ENCODE results near the gene TARDBP. TPM values are rescaled to one million over a fixed set of nuclear protein-coding genes. Genes with fewer than 3 reads are reported as not detected.

Gene TARDBP
- total RNA-seq, result 12.5 and 31.4 TPM in 2 replicates

DNA sequence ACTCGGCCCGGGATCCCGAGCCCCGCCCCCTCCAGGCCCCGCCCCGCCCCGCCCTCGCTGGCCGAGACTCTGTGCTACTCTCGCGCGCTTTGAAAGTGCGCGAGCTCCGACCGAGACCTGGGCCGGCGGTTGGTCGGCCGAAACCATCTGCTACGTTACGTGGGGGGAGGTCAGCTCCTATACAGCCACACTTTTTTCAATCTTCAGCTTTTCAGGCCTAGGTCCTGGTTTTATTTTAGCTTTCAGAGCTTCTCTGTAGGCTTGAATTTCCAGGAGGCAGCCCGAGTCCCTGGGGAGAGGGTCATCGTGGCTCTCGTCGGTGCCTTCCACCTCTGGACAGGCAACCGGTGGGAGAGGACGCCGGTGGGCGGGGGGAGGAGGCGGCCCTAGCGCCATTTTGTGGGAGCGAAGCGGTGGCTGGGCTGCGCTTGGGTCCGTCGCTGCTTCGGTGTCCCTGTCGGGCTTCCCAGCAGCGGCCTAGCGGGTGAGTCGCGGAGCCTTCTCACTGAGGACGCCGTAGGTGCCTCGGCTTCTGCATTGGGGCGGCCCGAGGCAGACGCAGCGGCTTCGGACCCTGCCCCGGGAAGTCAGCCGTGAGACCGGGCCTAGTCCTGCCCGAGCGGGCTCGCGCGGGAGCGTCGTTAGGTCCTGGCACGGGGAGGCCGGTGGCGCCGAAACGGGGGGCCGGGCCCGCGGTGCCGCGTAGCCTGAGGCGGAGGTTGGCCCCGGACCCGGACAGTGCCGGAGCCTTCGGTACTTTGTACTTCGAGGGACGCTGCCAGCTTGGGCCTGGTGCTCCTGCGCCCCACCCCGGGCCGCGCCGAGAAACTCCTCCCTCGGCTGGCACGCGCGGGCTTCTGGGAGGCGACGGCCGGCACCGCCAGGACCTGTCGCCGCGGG is at the start of gene TARDBP:
Gene TARDBP (plus strand): TSS at position 395 of the 900 bp plus-strand sequence. CDS start 1,074 bp downstream, outside the sequence.

DNA sequence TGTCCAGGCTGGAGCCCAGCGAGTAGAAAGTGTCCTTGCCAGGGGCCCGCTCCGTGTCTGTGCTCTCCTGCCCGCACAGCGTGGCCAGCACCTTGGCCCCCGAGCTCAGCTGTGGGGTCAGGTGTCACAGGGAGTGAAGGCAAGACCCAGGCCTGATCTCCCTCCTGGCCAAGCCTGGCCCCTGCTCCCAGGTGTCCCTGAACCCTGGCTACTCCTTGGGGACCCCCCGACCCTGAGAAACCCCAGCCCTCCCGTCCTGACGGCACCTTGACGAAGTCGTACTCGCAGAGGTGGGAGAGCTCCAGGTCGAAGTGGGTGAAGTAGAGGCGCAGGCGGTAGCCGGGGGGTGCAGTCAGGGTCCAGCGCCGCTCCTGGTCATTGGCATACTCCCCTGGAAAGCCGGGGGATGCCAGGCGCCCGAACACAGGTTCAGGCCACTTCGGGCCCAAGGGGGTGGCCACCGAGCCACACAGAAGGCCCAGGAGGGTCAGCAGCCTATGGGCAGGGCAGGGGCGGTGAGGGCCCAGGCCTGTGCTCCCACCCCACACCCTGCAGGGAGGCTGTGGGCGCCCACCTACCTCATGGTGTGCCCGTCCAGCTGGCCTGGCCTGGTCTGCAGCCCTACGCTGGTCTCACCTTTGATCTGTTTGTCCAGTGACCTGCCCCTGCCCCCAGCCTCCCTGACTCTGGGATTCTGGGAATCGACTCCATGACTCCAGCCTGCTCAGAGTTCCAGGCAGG is 34.3 kb downstream of the TARDBP start, which contains the start of gene MASP2:
Gene MASP2 (minus strand): TSS at position 615 of the 741 bp plus-strand sequence. CDS start 32 bp downstream, at position 583.

DNA sequence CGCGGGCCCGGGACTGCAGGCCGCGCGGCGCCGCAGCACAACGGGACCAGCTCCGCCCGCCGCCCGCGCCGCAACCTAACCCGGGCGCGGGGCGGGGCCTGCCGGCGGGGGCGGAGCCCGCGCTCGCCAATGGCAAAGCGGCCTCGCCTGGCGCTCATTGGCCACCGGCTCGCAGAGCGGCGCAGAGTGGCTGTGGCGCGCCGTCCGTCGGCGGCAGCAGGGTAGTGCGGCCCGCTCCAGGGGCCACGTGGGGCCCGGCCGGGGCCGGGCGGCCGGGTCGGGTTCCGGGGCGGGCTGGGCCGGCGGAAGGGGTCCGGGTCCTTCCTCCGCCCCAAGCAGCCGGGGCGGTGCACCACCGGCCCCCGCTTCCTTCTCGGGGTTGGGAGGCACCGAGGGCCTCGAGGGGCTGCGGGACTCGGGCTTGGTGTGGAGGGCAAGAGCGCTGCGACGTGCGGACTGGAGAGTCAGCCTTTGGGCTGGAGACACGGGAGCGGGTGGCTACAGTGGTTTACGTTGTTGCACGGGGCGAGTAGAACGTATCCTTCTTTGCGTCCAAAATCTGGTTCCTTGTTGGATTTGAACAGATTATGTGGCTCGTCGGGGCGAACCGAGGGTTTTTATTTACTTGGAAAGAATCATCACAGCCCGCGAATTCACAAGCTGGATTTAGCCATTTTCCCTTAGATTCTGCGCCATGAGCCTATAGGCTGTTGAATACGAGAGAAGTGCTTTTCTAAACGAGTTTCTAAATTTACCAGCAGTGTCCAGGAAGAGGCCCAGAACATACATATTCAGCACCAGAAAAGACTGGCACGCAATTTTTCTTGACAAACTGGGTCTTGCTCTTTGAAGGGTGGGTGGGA is 47.7 kb downstream of the TARDBP start, which contains the start of gene SRM:
Gene SRM (minus strand): TSS at position 51 of the 863 bp plus-strand sequence. CDS start 75 bp downstream, outside the sequence.

Other genes starting within 250 kb of the TARDBP start
- 0.16 TPM in 1 of 2 replicates, not detected in the other for gene CASZ1, start 216.0 kb upstream of the TARDBP start, total RNA-seq
- gene MASP2, start 34.6 kb downstream of the TARDBP start, total RNA-seq, result not detected in 2 replicates
- 62.9 and 63.4 TPM in 2 replicates for gene SRM, start 47.4 kb downstream of the TARDBP start, total RNA-seq
- 39.0 and 39.7 TPM in 2 replicates for gene EXOSC10, start 87.2 kb downstream of the TARDBP start, total RNA-seq
- not detected in 2 replicates for gene ANGPTL7, start 176.7 kb downstream of the TARDBP start, total RNA-seq
- gene MTOR, start 249.9 kb downstream of the TARDBP start, total RNA-seq, result 18.8 and 19.3 TPM in 2 replicates

Data from cardiac atrium fibroblast (primary cell).